Keratinocyte (primary cell): ENCODE measurements around the gene ST6GAL1.
"Not testable (repeated sequence)": the region's sequence is repeated elsewhere in the genome, so short reads cannot be mapped to it uniquely, and the experiment has no call there.

Source experiments
- EZH2 ChIP-seq: IDR thresholded peaks from one replicate; pipeline ENCODE4 v1.6.1; 2012; ENCODE audit warnings: inconsistent platforms, mild to moderate bottlenecking, low read length, moderate library complexity
- TF ChIP-seq, protein P1 (sequence below), 3 experiments: IDR thresholded peaks in 1 of 3; conservative IDR thresholded peaks in 1 of 3; optimal IDR thresholded peaks in 1 of 3; 2 replicates in 2 of 3; 3 replicates in 1 of 3; pipeline versions ENCODE3 to v1.5.1; 2011; ENCODE audit warnings: low read length in 3 of 3, mild to moderate bottlenecking in 3 of 3, moderate library complexity in 2 of 3, control low read depth in 1 of 3, inconsistent platforms in 1 of 3; ENCODE audit not compliant: insufficient read depth in 2 of 3; ENCODE audit errors: extremely low read depth in 1 of 3

DNA sequence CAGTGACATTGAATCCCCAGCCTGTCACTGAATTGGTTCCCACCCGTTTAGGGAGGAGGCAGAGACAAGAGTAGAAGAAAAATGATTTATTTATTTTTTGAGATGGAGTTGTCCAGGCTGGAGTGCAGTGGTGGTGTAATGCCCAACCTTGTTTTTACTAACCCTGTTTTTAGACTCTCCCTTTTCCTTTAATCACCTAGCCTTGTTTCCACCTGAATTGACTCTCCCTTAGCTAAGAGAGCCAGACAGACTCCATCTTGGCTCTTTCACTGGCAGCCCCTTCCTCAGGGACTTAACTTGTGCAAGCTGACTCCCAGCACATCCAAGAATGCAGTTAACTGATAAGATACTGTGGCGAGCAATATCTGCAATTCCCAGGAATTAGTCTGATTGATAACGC is 80.1 kb downstream of the ST6GAL1 start:
- TF ChIP-seq EZH2, result not testable (repeated sequence)
- TF ChIP-seq, protein P1, sequence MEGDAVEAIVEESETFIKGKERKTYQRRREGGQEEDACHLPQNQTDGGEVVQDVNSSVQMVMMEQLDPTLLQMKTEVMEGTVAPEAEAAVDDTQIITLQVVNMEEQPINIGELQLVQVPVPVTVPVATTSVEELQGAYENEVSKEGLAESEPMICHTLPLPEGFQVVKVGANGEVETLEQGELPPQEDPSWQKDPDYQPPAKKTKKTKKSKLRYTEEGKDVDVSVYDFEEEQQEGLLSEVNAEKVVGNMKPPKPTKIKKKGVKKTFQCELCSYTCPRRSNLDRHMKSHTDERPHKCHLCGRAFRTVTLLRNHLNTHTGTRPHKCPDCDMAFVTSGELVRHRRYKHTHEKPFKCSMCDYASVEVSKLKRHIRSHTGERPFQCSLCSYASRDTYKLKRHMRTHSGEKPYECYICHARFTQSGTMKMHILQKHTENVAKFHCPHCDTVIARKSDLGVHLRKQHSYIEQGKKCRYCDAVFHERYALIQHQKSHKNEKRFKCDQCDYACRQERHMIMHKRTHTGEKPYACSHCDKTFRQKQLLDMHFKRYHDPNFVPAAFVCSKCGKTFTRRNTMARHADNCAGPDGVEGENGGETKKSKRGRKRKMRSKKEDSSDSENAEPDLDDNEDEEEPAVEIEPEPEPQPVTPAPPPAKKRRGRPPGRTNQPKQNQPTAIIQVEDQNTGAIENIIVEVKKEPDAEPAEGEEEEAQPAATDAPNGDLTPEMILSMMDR (optimal IDR thresholded peaks at IDR 0.05 in 1 of 3, IDR thresholded peaks at IDR 0.05 in 1 of 3, conservative IDR thresholded peaks at IDR 0.05 in 1 of 3; ENCODE audit: extremely low read depth in 1 of 3, insufficient read depth in 2 of 3, low read length in 3 of 3), result not testable (repeated sequence)
